Omental fat pad (tissue), 4 donors: Measurements from ENCODE around the gene SEPTIN1. TPM values are rescaled to one million over a fixed set of nuclear protein-coding genes. Genes with fewer than 3 reads are reported as not detected.
"Not testable (repeated sequence)": the region's sequence is repeated elsewhere in the genome, so short reads cannot be mapped to it uniquely, and the experiment has no call there.

Source experiments
- ATAC-seq: fragments of 150-250 bp; one replicate; pipeline ENCODE4 v1.9.1; 2016; ENCODE audit warnings: mild to moderate bottlenecking, moderate library complexity; ENCODE audit not compliant: low FRiP score
- DNase-seq: peaks from one replicate; pipeline ENCODE4 v3.0.0-alpha.2; 2019; ENCODE audit warnings: low spot score
- small RNA-seq: library from RNA; depleted of rRNA; stranded (forward); fragments of <200 nt; gene quantifications from one replicate; pipeline ENCODE3, GENCODE V24; 2016
- total RNA-seq, 4 donors: library from RNA; depleted of rRNA; stranded (reverse); fragments of >200 nt; gene quantifications; one replicate each; pipeline ENCODE4 v1.1.0, GENCODE V29; 2016
- TF ChIP-seq, protein P1 (sequence below), 3 donors: fragments of 450-650 bp; IDR thresholded peaks; one replicate each; pipeline ENCODE4 v1.5.1; 2016 to 2017; ENCODE audit warnings: antibody characterized with exemption in 3 of 3, mild to moderate bottlenecking in 3 of 3, moderate library complexity in 2 of 3

The SEPTIN1 gene
- total RNA-seq, 4 donors from 2014 or later = 0.93 to 2.6 (median 2.4) TPM

DNA sequence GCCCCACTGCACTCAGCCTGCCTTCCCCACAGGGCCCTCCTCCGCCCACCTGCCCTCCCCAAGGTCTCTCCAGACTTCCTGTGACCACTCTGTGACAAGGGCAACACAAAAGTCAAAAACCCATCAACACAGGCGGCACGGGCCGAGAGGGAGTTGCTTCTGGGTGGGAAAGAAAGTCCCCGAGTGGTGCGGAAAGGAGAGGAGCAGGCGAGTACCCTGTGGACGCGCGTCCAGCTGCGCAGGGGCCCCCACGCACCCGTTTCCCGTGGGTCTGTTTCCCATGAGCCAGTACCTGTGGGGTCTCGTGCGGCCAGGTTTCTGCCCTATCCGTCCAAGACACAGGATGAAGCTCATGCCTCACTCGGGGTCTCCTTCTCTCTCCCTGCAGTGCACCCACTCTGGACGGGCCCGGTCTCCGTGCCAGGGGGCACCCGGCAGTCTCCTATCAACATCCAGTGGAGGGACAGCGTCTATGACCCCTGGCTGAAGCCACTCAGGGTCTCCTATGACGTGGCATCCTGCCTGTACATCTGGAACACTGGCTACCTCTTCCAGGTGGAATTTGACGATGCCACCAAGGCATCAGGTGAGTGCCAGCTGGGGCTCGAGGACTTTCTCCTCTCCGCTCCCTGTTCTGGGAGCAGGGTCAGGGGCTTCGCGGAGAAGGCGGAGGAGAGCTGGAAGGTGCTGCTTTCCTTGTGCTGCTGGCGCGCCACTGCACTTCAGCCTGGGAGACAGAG is 39.4 kb downstream of the SEPTIN1 start:
- TF ChIP-seq, protein P1, sequence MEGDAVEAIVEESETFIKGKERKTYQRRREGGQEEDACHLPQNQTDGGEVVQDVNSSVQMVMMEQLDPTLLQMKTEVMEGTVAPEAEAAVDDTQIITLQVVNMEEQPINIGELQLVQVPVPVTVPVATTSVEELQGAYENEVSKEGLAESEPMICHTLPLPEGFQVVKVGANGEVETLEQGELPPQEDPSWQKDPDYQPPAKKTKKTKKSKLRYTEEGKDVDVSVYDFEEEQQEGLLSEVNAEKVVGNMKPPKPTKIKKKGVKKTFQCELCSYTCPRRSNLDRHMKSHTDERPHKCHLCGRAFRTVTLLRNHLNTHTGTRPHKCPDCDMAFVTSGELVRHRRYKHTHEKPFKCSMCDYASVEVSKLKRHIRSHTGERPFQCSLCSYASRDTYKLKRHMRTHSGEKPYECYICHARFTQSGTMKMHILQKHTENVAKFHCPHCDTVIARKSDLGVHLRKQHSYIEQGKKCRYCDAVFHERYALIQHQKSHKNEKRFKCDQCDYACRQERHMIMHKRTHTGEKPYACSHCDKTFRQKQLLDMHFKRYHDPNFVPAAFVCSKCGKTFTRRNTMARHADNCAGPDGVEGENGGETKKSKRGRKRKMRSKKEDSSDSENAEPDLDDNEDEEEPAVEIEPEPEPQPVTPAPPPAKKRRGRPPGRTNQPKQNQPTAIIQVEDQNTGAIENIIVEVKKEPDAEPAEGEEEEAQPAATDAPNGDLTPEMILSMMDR (IDR thresholded peaks at IDR 0.05) = no peak
- ATAC-seq (no peak), DNase-seq (no peak)

DNA sequence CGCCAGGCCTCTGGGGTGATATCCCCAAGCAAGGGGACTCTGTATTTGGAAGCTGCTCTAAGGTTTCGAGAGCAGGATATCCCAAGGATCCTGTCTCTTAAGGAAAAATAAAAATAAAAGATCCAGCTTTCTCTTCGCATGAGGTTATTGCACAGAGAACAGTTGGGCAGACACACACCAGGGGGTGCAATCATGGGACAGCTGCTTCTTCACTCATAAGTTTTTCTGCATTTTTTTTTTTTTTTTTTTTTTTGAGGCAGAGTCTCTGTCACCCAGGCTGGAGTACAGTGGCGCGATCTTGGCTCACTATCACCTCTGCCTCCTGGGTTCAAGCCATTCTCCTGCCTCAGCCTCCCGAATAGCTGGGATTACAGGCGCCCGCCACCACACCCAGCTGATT is 40.4 kb downstream of the SEPTIN1 start:
- not testable (repeated sequence) for ATAC-seq, DNase-seq

DNA sequence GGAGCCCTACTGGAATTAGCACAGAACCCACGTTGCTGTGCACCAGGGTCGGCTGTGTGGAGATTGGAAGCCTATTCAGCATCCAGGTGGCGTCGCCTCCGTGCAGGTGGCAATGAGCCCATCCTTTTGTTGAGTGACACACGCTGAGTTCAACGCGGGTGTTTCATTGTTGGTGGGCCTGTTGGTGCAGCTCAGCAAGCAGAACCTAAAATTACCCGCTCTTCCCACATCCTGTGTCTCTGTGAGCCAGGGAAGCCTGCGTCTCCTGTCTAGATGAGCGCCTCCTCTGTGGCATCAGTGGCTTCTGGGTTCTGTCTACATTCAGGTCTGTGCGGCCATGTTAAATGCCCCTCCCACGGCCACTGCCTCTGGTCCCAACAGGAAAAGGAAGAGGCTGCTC is 41.7 kb downstream of the SEPTIN1 start:
- no peak for DNase-seq
- TF ChIP-seq, protein P1 (IDR thresholded peaks at IDR 0.05) = no peak

DNA sequence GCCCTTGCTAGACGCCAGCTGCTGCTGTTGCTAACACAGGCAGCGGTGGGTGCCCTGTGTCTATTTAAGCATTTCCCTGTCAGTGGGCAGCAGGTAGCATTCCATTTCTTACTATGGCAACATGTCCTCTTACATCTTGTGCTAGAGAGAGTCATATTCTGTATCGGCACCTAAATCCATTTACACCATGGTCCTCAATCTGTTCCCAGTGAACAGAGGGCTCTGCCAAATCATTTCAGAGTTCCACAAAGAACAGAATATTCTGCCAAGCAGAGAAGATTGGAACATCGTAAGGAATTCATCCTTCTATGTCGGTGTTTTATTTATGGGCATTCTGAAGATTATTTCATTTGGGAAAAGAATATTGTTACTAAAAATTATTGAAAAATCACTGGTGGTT is 43.6 kb downstream of the SEPTIN1 start:
- ATAC-seq, DNase-seq: not testable (repeated sequence)

More for the DNA sequence above, 41.7 kb downstream of the SEPTIN1 start:
- ATAC-seq = no peak

DNA sequence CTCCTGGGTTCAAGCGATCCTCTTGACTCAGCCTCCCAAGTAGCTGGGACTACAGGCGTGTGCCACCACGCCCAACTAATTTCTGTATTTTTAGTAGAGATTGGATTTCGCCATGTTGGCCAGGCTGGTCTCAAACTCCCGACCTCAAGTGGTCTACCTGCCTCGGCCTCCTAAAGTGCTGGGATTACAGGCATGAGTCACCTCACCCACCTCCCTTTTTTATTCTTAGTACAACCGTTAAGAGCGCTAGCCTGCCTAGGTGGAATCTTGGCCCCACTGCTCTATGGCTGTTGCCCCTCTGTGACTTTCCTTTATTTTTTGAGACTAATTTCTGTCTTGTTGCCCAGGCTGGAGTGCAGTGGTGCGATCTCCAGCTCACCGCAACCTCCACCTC is 44.4 kb downstream of the SEPTIN1 start:
- not testable (repeated sequence) for ATAC-seq, DNase-seq

DNA sequence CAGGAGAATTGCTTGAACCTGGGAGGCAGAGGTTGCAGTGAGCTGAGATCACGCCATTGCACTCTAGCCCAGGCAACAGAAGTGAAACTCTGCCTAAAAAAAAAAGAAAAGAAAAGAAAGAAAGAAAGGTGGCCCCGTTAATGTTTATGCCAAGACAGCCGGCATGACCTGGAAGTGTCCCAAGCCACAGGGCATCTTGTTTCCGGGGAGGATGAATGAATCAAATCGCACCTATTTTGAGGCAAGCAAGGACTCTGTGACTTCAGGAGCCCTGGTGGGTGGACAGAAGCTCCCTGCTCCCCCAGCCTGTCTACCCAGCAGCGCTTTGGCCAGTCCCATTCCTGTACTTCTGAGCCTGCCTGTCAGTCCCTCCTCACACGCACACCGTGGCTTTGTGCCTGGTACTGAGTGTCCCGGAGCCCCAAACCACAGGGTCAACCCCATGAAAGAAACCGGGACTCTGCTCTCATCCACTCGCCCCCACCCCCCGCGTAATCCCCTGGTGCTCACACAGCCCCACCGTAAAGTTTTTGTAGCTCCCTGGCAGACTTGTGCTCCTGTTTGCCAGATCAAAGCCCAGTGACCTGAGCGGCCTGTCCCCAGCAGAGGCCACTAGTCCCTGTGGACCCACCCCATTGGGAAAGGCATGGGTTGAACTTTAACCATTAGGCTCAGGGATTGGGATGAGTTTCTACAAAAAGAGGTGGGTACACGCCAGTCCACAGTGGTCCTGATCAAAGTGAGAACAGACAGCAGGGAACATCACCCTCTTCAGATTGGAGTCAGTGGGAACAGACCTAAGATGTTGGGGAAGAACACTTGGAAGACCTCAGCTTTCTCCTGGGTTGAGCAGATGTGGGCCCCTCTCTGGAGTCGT is 46.5 kb downstream of the SEPTIN1 start:
- DNase-seq = no peak
- TF ChIP-seq, protein P1 (IDR thresholded peaks at IDR 0.05) = no peak
- ATAC-seq = no peak

DNA sequence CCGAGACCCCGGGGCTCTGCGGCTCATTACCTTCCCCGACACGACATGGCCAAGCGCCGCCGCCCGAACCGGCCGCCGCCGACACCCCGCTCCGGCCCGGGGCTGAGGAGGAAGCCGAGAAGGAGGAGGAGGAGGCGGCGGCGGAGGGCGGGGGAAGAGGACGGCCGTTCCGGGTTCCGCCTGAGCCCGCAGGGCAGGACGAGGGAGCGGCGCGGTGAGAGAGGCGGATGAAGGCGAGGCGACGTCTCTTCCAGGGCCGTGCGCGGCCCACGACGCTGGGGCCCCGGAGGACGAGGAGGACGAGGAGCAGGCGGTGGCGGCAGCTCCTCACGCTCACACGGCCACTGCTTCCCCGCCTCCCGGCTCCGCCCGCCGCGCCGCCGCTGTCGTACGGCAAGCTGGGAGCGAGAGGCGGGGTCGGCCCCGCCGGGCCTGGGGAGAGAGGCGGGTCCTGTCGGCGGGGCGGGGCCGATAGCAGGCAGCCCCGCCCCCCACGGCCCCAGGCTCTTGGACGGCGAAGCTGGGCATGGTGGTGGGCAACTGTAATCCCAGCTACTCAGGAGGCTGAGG is 47.2 kb downstream of the SEPTIN1 start:
- peak; percentile 53 for DNase-seq
- ATAC-seq = peak; percentile 93

DNA sequence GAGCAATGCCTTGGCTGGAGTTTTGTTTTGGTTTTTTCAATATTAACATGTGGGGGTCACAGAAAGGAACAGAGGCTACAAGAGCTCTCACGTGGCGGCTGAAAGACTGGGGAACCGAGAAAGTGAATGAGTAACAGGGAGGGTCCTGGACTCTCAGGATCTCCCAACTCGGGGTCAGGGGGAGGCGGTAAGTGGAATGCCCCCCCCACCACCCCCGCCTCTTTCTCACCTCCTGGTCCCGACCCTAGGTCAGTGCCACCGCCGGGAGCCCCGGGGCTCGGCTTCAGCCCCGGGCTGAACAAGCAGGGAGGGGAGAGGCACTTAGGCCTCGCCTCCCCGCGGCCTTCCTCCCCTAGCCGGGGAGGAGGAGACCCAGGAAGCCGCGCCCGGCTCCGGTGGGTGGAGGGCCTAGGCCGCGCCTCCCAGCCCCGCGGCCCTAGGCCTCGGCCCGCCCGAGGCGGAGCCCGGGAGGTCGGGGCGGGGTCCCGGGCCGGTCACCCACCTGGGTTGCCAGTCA is 47.8 kb downstream of the SEPTIN1 start:
- not testable (repeated sequence) for DNase-seq
- ATAC-seq = peak; percentile 99

Small RNA genes within 50 kb of the gene (small RNA-seq; reads per million reads assigned to genes)
- 0.64 reads per million for gene RF00406

Other genes starting within 250 kb of the SEPTIN1 start
- 100 to 1,000 TPM in 1 of 4 donors, 10 to 100 TPM in 3; 31.6 to 109 (median 50.0) TPM for gene CORO1A, start 199.0 kb downstream of the SEPTIN1 start, total RNA-seq
- gene BOLA2B, start 188.9 kb downstream of the SEPTIN1 start, total RNA-seq = 100 to 1,000 TPM; 152 to 366 (median 206) TPM
- 10 to 100 TPM; 21.7 to 52.7 (median 44.2) TPM for gene SLX1A, start 188.7 kb downstream of the SEPTIN1 start, total RNA-seq
- gene SULT1A3, start 183.3 kb downstream of the SEPTIN1 start, total RNA-seq = 10 to 100 TPM; 14.0 to 32.3 (median 18.3) TPM
- gene NPIPB13, start 134.1 kb downstream of the SEPTIN1 start, total RNA-seq = 10 to 100 TPM in 1 of 4 donors, 1 to 10 TPM in 3; 2.8 to 14.7 (median 5.9) TPM
- gene CD2BP2, start 27.3 kb downstream of the SEPTIN1 start, total RNA-seq = 10 to 100 TPM; 27.3 to 39.9 (median 35.4) TPM
- gene TBC1D10B, start 12.1 kb downstream of the SEPTIN1 start, total RNA-seq = 10 to 100 TPM; 19.0 to 28.6 (median 26.7) TPM
- not detected for gene MYL11, start 7.8 kb downstream of the SEPTIN1 start, total RNA-seq
- 1 to 10 TPM; 3.4 to 5.4 (median 4.9) TPM for gene ZNF48, start 12.9 kb upstream of the SEPTIN1 start, total RNA-seq
- 10 to 100 TPM in 2 of 4 donors, 1 to 10 TPM in 2; 8.3 to 13.6 (median 9.9) TPM for gene ZNF771, start 25.0 kb upstream of the SEPTIN1 start, total RNA-seq
- gene DCTPP1, start 47.5 kb upstream of the SEPTIN1 start, total RNA-seq = 10 to 100 TPM in 3 of 4 donors, 1 to 10 TPM in 1; 9.8 to 24.0 (median 14.8) TPM
- 10 to 100 TPM; 22.8 to 42.9 (median 32.1) TPM for gene SEPHS2, start 63.3 kb upstream of the SEPTIN1 start, total RNA-seq
- gene ITGAL, start 90.2 kb upstream of the SEPTIN1 start, total RNA-seq = 10 to 100 TPM in 1 of 4 donors, 1 to 10 TPM in 3; 1.5 to 20.2 (median 6.3) TPM
- 10 to 100 TPM; 16.5 to 22.5 (median 18.6) TPM for gene ZNF768, start 144.0 kb upstream of the SEPTIN1 start, total RNA-seq
- 10 to 100 TPM in 2 of 4 donors, 1 to 10 TPM in 2; 7.7 to 12.1 (median 10.4) TPM for gene ZNF747, start 152.3 kb upstream of the SEPTIN1 start, total RNA-seq
- 10 to 100 TPM in 2 of 4 donors, 1 to 10 TPM in 2; 4.5 to 15.9 (median 10.1) TPM for gene ZNF764, start 175.8 kb upstream of the SEPTIN1 start, total RNA-seq
- 10 to 100 TPM in 3 of 4 donors, 1 to 10 TPM in 1; 7.4 to 24.0 (median 13.3) TPM for gene ZNF688, start 189.2 kb upstream of the SEPTIN1 start, total RNA-seq
- 10 to 100 TPM in 1 of 4 donors, 1 to 10 TPM in 3; 4.5 to 12.1 (median 8.1) TPM for gene ZNF785, start 203.1 kb upstream of the SEPTIN1 start, total RNA-seq
- 1 to 10 TPM; 5.5 to 9.5 (median 7.0) TPM for gene ZNF689, start 227.8 kb upstream of the SEPTIN1 start, total RNA-seq